Measurements from ENCODE around the gene KRTAP3-2.

The KRTAP3-2 gene

GRCh38 chr17:40984226-40984625, 15.5 kb downstream of the KRTAP3-2 start, which contains the start of gene KRT40:
Gene KRT40, minus strand, starts transcription at chr17:40984326. Its CDS starts 53 bp downstream, at chr17:40984273.
- Histone ChIP-seq H3K36me3 (ENCODE audit: insufficient read depth, low read depth, low read length) (no peaks in the 10 kb centered on the region), H3K4me1 (ENCODE audit: insufficient read depth, low read length) (no peaks in the 10 kb centered on the region; the same call in 1 of the 2 replicates), H3K27ac (ENCODE audit: low read length) (no peak within 1 kb of the TSS), H3K27me3 (ENCODE audit: insufficient read depth, low read length) (no peaks in the 10 kb centered on the region), H3K9me3 (ENCODE audit: insufficient read depth, low read depth, low read length) (no peaks in the 10 kb centered on the region), H3K4me3 (ENCODE audit: low read length) (no peak within 1 kb of the TSS), H3K9ac (ENCODE audit: low read depth, low read length) (no peak within 1 kb of the TSS)

- Histone ChIP-seq H3K4me1 (ENCODE audit: insufficient read depth, low read length) (no peaks in the 10 kb centered on the region; the same call in 1 of the 2 replicates), H3K4me3 (ENCODE audit: low read length) (no peak overlapping the region), H3K9me3 (ENCODE audit: insufficient read depth, low read depth, low read length) (no peaks in the 10 kb centered on the region)
Observed at GRCh38 chr17:40981115-40981514, 18.6 kb downstream of the KRTAP3-2 start.

GRCh38 chr17:40980596-40980995, 19.1 kb downstream of the KRTAP3-2 start:
- no peaks in the 10 kb centered on the region for H3K27me3 ChIP-seq (ENCODE audit: insufficient read depth, low read length)
- no peaks in the 10 kb centered on the region for H3K9me3 ChIP-seq (ENCODE audit: insufficient read depth, low read depth, low read length)
- no peak overlapping the region for H3K9ac ChIP-seq (ENCODE audit: low read depth, low read length)
- no peaks in the 10 kb centered on the region for H3K36me3 ChIP-seq (ENCODE audit: insufficient read depth, low read depth, low read length)
- no peak overlapping the region for H3K27ac ChIP-seq (ENCODE audit: low read length)
- H3K4me1 ChIP-seq (ENCODE audit: insufficient read depth, low read length): no peaks in the 10 kb centered on the region; the same call in 1 of the 2 replicates
- no peak overlapping the region for H3K4me3 ChIP-seq (ENCODE audit: low read length)

More at GRCh38 chr17:40981115-40981514, 18.6 kb downstream of the KRTAP3-2 start:
- Histone ChIP-seq H3K9ac (ENCODE audit: low read depth, low read length) (no peak overlapping the region), H3K36me3 (ENCODE audit: insufficient read depth, low read depth, low read length) (no peaks in the 10 kb centered on the region), H3K27ac (ENCODE audit: low read length) (no peak overlapping the region), H3K27me3 (ENCODE audit: insufficient read depth, low read length) (no peaks in the 10 kb centered on the region)

GRCh38 chr17:40980117-40980516, 19.6 kb downstream of the KRTAP3-2 start:
- Histone ChIP-seq H3K4me1 (ENCODE audit: insufficient read depth, low read length) (no peaks in the 10 kb centered on the region; the same call in 1 of the 2 replicates), H3K4me3 (ENCODE audit: low read length) (no peak overlapping the region), H3K36me3 (ENCODE audit: insufficient read depth, low read depth, low read length) (no peaks in the 10 kb centered on the region), H3K27ac (ENCODE audit: low read length) (no peak overlapping the region), H3K27me3 (ENCODE audit: insufficient read depth, low read length) (no peaks in the 10 kb centered on the region), H3K9me3 (ENCODE audit: insufficient read depth, low read depth, low read length) (no peaks in the 10 kb centered on the region), H3K9ac (ENCODE audit: low read depth, low read length) (no peak overlapping the region)

- H3K36me3 ChIP-seq (ENCODE audit: insufficient read depth, low read depth, low read length): no peaks in the 10 kb centered on the region
- no peaks in the 10 kb centered on the region for H3K9me3 ChIP-seq (ENCODE audit: insufficient read depth, low read depth, low read length)
- H3K27ac ChIP-seq (ENCODE audit: low read length): no peak overlapping the region
- no peaks in the 10 kb centered on the region for H3K27me3 ChIP-seq (ENCODE audit: insufficient read depth, low read length)
- no peaks in the 10 kb centered on the region; the same call in 1 of the 2 replicates for H3K4me1 ChIP-seq (ENCODE audit: insufficient read depth, low read length)
- H3K4me3 ChIP-seq (ENCODE audit: low read length): no peak overlapping the region
- H3K9ac ChIP-seq (ENCODE audit: low read depth, low read length): no peak overlapping the region
Observed at GRCh38 chr17:40978575-40979151, 21.0 kb downstream of the KRTAP3-2 start.

- H3K9me3 ChIP-seq (ENCODE audit: insufficient read depth, low read depth, low read length): no peaks in the 10 kb centered on the region
- H3K4me1 ChIP-seq (ENCODE audit: insufficient read depth, low read length): no peaks in the 10 kb centered on the region; the same call in 1 of the 2 replicates
- H3K27me3 ChIP-seq (ENCODE audit: insufficient read depth, low read length): no peaks in the 10 kb centered on the region
- no peak overlapping the region for H3K9ac ChIP-seq (ENCODE audit: low read depth, low read length)
- H3K27ac ChIP-seq (ENCODE audit: low read length): no peak overlapping the region
- no peak overlapping the region for H3K4me3 ChIP-seq (ENCODE audit: low read length)
- H3K36me3 ChIP-seq (ENCODE audit: insufficient read depth, low read depth, low read length): no peaks in the 10 kb centered on the region
Observed at GRCh38 chr17:40975516-40975915, 24.2 kb downstream of the KRTAP3-2 start.

- no peak overlapping the region for H3K27ac ChIP-seq (ENCODE audit: low read length)
- H3K27me3 ChIP-seq (ENCODE audit: insufficient read depth, low read length): no peaks in the 10 kb centered on the region
- no peaks in the 10 kb centered on the region for H3K36me3 ChIP-seq (ENCODE audit: insufficient read depth, low read depth, low read length)
- no peaks in the 10 kb centered on the region for H3K9me3 ChIP-seq (ENCODE audit: insufficient read depth, low read depth, low read length)
- no peaks in the 10 kb centered on the region for H3K4me1 ChIP-seq (ENCODE audit: insufficient read depth, low read length)
- no peak overlapping the region for H3K4me3 ChIP-seq (ENCODE audit: low read length)
- no peak overlapping the region for H3K9ac ChIP-seq (ENCODE audit: low read depth, low read length)
Observed at GRCh38 chr17:40974366-40974765, 25.3 kb downstream of the KRTAP3-2 start.

- Histone ChIP-seq H3K4me1 (ENCODE audit: insufficient read depth, low read length) (no peaks in the 10 kb centered on the region), H3K4me3 (ENCODE audit: low read length) (no peak overlapping the region), H3K9ac (ENCODE audit: low read depth, low read length) (no peak overlapping the region), H3K27me3 (ENCODE audit: insufficient read depth, low read length) (no peaks in the 10 kb centered on the region), H3K9me3 (ENCODE audit: insufficient read depth, low read depth, low read length) (no peaks in the 10 kb centered on the region), H3K27ac (ENCODE audit: low read length) (no peak overlapping the region), H3K36me3 (ENCODE audit: insufficient read depth, low read depth, low read length) (no peaks in the 10 kb centered on the region)
Observed at GRCh38 chr17:40967582-40967981, 32.1 kb downstream of the KRTAP3-2 start.

GRCh38 chr17:40966848-40967247, 32.9 kb downstream of the KRTAP3-2 start, which contains the start of gene KRT39:
Gene KRT39, minus strand, starts transcription at chr17:40966948. Its CDS starts 92 bp downstream, at chr17:40966856.
- Histone ChIP-seq H3K4me1 (ENCODE audit: insufficient read depth, low read length) (no peaks in the 10 kb centered on the region), H3K9me3 (ENCODE audit: insufficient read depth, low read depth, low read length) (no peaks in the 10 kb centered on the region), H3K9ac (ENCODE audit: low read depth, low read length) (no peak within 1 kb of the TSS), H3K4me3 (ENCODE audit: low read length) (no peak within 1 kb of the TSS), H3K36me3 (ENCODE audit: insufficient read depth, low read depth, low read length) (no peaks in the 10 kb centered on the region), H3K27me3 (ENCODE audit: insufficient read depth, low read length) (no peaks in the 10 kb centered on the region), H3K27ac (ENCODE audit: low read length) (no peak within 1 kb of the TSS)

- no peaks in the 10 kb centered on the region for H3K9me3 ChIP-seq (ENCODE audit: insufficient read depth, low read depth, low read length)
- no peak overlapping the region for H3K4me3 ChIP-seq (ENCODE audit: low read length)
- H3K27ac ChIP-seq (ENCODE audit: low read length): no peak overlapping the region
- H3K4me1 ChIP-seq (ENCODE audit: insufficient read depth, low read length): no peaks in the 10 kb centered on the region
- H3K9ac ChIP-seq (ENCODE audit: low read depth, low read length): no peak overlapping the region
- H3K36me3 ChIP-seq (ENCODE audit: insufficient read depth, low read depth, low read length): no peaks in the 10 kb centered on the region
- no peaks in the 10 kb centered on the region for H3K27me3 ChIP-seq (ENCODE audit: insufficient read depth, low read length)
Observed at GRCh38 chr17:40963838-40964237, 35.9 kb downstream of the KRTAP3-2 start.

GRCh38 chr17:40962059-40962561, 37.6 kb downstream of the KRTAP3-2 start:
- H3K4me1 ChIP-seq (ENCODE audit: insufficient read depth, low read length): peaks cover 10% of the 10 kb centered on the region
- no peak overlapping the region for H3K9ac ChIP-seq (ENCODE audit: low read depth, low read length)
- no peaks in the 10 kb centered on the region for H3K36me3 ChIP-seq (ENCODE audit: insufficient read depth, low read depth, low read length)
- H3K27me3 ChIP-seq (ENCODE audit: insufficient read depth, low read length): no peaks in the 10 kb centered on the region
- no peaks in the 10 kb centered on the region for H3K9me3 ChIP-seq (ENCODE audit: insufficient read depth, low read depth, low read length)
- H3K27ac ChIP-seq (ENCODE audit: low read length): no peak overlapping the region
- H3K4me3 ChIP-seq (ENCODE audit: low read length): no peak overlapping the region

GRCh38 chr17:40961591-40961990, 38.1 kb downstream of the KRTAP3-2 start:
- Histone ChIP-seq H3K4me1 (ENCODE audit: insufficient read depth, low read length) (peaks cover 14% of the 10 kb centered on the region), H3K9me3 (ENCODE audit: insufficient read depth, low read depth, low read length) (no peaks in the 10 kb centered on the region), H3K36me3 (ENCODE audit: insufficient read depth, low read depth, low read length) (no peaks in the 10 kb centered on the region), H3K27ac (ENCODE audit: low read length) (no peak overlapping the region), H3K9ac (ENCODE audit: low read depth, low read length) (no peak overlapping the region), H3K27me3 (ENCODE audit: insufficient read depth, low read length) (no peaks in the 10 kb centered on the region), H3K4me3 (ENCODE audit: low read length) (no peak overlapping the region)

Measured in iPS-20b (cell line).